ENCODE data around the gene MRPS15.

GRCh38 chr1:36432616-36433015 lies 31.6 kb downstream of the MRPS15 start:
- no peak for TF ChIP-seq POLR2A (IDR thresholded peaks at IDR 0.05)
- TF ChIP-seq CTCF (IDR thresholded peaks at IDR 0.05) = no peak
